ENCODE data around the gene CDC14B.
A peak's percentile ranks its signal among the peaks of the same experiment; 100 is the strongest.
"Not testable (repeated sequence)": the region's sequence is repeated elsewhere in the genome, so short reads cannot be mapped to it uniquely, and the experiment has no call there.

CDC14B gene

GRCh38 chr9:96532173-96532572, 87.5 kb downstream of the CDC14B start:
- no peak for DNase-seq

DNA sequence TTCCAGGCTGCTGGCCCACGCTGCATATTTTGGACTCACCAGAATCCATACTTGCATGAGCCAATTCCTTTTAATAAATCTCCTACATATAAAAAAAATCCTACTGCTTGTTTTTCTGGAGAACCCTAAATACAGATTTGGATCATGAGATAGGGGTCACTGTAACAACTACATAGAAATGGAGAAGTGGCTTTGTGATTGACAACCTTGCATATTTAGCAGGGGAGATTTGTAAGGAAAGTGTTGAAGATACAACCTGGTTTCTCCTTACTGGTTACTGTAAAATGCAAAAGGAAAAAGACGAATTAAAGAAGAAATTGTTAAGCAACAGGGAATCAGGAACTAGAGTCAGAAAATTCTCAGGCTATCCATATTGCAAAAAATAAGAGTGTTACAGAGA, 94.9 kb downstream of the CDC14B start:
- no peak for DNase-seq

DNA sequence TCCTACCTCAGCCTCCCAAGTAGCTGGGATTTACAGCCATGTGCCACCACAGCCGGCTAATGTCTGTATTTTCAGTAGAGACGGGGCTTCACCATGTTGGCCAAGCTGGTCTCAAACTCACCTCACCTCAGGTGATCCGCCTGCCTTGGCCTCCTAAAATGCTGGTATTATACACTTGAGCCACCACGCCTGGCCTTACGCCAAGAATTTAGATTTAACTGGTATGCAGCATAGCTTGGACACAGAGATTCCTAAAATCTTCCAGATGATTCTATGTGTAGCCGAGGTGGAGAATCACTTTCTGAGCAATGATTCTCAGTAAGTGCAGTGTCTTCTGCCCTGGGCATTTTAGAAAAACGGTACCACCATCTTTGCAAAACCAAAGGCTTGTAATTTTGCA, 95.6 kb downstream of the CDC14B start:
- no peak for DNase-seq

GRCh38 chr9:96523374-96523773, 96.3 kb downstream of the CDC14B start:
- no peak for DNase-seq

DNA sequence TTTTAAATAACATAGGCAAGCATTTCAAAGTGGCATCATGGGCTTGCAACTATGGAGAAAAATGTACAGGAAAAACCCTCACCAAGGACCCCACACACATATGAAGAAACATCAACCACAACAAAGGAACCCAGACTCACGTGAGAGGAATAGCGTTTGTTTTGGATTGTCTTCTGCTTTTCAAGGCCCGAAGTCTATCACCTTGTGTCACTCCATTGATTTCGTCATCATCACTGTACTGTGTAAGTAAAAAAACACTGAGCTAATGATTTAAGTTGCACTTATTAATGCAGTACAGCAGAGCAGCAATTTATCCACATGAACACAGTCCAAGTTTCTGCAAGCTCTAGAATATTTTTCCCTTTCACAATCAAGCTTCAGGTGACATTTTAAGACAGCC, 97.3 kb downstream of the CDC14B start:
- peak; percentile 5 to 22 for DNase-seq

- no peak for DNase-seq
Measured at GRCh38 chr9:96519787-96520186, 99.9 kb downstream of the CDC14B start.

GRCh38 chr9:96519095-96519494, 100.5 kb downstream of the CDC14B start:
- DNase-seq, result no peak

GRCh38 chr9:96515621-96516470, 103.8 kb downstream of the CDC14B start:
- DNase-seq, result no peak

- no peak for DNase-seq
Measured at GRCh38 chr9:96514800-96515158, 104.9 kb downstream of the CDC14B start.

GRCh38 chr9:96514108-96514799, 105.4 kb downstream of the CDC14B start:
- DNase-seq, result no peak

GRCh38 chr9:96513622-96514021, 106.0 kb downstream of the CDC14B start:
- DNase-seq, result no peak

DNA sequence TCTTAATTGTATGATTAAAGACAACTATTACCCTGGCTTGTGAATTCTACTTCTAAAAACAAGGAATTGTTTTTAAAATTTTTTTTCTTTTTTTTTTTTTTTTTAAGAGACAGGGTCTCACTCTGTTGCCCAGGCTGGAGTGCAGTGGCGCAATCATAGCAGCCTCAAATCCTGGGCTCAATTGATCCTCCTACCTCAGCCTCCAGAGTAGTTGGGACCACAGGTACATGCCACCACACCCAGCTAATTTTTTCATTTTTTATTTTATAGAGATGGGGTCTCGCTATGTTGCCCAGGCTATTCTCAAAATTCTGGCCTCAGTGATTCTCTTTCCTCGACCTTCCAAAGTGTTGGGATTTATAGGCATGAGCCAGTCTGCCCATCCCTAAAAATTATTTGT, 107.4 kb downstream of the CDC14B start:
- DNase-seq, result no peak

DNA sequence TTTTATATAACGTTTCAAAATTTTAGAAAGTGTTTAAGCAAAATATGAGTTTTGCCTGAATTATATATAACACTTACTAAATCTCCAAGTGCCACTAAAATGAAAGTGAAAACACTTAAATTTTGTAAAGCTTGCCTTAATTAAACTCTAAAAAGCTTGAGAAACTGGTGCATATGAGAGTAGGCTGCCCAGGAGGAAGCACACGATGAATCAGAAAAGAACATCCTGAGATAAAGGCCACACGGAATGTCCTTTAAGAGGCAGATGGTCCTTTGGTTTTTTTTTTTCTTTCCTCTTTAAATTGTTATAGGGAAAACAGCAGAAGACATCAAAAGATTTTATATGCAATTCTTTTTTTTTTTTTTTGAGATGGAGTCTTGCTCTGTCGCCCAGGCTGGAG, 109.4 kb downstream of the CDC14B start:
- no peak for DNase-seq

GRCh38 chr9:96509848-96510247, 109.8 kb downstream of the CDC14B start:
- no peak for DNase-seq

DNA sequence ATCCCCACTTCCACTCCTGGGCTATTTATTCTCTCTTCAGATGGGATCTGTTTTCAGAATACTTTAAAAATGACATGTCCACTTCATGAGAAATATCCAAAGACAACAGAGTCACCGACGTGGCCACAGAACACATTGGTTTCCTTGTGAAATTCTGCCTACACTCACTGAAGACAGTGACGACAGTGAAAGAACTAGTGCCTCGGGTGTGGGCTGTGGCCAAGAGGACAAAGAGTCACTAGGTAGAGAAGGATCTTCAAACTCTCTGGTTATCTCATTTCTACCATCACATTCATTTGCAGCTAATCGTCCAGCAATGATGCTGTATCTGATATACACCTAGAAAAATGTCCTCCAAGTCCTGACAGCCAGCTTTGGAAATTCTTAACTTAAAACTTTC, 110.6 kb downstream of the CDC14B start:
- no peak for DNase-seq

GRCh38 chr9:96508227-96508940, 111.3 kb downstream of the CDC14B start:
- no peak for DNase-seq

DNA sequence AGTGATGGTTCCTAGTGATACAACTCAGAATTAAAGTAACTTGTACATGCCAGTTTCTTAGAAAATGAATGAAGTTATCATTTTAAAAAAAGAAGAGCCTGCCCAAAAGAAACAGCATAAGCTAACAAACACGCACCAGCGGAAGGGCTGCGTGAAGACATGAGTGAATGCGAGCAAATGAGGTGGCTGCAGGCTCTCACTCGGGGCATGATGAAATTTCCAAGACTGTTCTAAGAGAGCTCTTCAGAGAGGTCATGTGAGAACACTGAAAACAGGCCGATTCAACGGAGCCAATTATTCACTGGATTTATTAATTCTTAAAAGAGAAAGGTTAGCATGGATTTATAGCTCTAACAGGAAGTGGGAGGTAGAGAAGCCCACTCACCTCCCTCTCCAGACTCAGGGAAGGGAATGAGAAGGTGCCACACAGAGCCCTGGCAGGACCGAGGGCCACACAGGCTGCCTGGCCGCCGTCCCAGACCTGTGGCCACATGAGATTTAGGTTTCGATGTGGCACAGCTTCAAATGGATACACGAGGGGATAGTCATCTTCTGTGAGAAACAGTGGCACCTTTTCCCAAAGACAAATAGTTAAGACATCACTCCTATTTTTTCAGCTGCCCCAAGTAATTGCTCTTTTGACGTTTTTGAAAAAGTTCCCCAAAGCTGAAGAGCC, 114.2 kb downstream of the CDC14B start:
- DNase-seq, result no peak

DNA sequence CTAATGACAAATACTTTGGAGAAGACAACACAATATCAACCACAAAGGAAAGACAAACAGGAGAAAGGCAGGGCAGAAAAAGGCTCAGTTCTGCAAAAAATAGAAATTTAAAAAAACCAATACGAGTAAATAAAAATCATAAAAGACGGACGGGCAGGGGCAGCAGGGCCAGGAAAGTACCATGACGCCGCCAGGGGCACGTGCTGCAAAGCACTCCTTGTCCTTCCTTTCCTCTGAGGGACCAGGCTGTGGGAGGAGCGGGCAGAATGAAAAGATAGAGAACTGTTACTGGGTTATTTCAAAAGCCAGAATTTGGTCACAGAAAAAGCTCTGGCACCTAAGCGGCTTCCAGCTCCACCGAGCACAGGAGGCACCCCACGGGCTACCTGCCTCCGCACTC, 115.7 kb downstream of the CDC14B start:
- no peak for DNase-seq

GRCh38 chr9:96503374-96503748, 116.3 kb downstream of the CDC14B start:
- not testable (repeated sequence) for DNase-seq

DNA sequence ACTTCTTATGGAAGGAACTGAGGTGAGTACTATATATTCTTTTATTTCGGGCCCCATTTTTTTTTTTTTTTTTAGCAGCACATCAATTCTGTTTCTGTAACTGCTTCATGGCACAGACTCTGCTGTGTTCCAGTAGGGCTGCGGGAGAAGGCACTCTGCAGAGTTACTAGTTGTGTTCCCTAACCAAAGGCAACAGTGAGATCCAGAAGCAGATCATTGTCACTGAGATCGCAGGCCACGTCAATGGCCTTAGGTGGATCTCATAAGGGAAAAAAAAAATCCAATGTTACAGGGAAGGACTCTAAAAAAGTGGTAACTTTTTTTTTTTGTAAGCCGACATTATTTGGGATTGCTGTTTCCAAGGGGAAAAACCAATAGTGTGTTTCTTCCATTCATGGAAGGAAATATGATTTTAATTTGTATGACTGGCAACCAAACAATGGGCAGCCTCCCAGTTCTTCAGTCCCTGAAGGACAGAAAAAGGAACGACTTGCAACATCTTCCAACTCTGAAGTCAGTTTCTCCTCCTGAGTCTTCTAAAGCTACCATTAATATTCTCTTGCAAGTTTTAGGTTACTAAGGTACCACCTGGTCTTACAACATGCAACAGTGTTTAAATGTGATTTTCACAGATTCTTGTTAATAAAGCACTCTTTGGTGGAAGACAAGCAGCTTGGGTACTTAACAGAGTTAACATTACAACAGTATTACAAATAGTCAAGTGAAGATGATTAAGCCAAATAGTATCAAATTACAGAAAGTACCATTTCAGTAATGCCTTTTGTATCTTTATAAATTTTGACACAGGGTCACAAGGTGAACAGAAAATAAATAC, 116.9 kb downstream of the CDC14B start:
- no peak for DNase-seq

DNA sequence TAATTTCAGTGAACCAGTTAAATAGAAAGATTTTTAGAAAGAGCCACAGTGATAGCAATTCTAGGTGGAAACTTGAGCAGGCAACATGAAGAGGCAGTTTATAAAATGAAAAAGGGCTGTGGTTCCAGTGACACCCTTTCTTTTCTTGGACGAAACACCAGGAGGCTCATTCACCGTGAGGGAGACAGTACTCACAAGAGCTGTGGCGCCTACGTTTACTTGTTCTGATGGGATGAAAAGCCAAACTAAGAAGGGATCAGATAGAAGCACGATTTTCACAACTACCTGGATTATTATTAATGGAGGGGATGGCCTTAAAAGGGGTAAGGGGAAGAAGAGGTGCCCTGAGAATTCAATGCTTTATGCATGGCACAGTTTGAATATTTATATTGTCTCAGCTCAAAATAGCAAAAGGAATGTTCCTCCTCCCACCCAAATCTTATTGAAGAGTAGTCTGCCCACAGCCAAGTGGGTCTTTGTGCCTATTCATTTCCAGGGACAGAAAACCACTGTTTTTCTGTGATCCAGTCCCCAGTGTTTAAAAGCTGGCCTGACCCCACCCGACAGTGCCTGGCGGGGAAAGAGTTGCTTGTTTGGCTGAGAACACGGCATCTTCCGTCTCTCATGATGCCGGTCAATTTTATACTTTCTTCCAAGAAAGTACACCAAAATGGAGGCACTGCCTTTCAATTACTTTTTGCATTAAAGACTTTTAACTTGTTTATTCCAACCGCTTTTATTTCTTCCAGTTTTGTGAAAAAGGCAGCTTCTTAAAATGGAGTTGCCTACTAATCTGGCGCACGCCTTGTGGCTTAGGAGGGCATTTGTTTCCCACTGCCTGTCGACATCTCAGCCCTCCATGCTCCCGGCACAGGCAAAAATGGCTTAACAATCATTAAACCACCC, 117.8 kb downstream of the CDC14B start:
- no peak for DNase-seq

All from inflammatory macrophage treated with lipopolysaccharide for 1 hour (primary cell).